ENCODE data around the gene GPR52. TPM values are rescaled to one million over a fixed set of nuclear protein-coding genes. Genes with fewer than 3 reads are reported as not detected.
A peak's percentile ranks its signal among the peaks of the same experiment; 100 is the strongest.
"Not testable (repeated sequence)": the region's sequence is repeated elsewhere in the genome, so short reads cannot be mapped to it uniquely, and the experiment has no call there.

Gene GPR52, protein sequence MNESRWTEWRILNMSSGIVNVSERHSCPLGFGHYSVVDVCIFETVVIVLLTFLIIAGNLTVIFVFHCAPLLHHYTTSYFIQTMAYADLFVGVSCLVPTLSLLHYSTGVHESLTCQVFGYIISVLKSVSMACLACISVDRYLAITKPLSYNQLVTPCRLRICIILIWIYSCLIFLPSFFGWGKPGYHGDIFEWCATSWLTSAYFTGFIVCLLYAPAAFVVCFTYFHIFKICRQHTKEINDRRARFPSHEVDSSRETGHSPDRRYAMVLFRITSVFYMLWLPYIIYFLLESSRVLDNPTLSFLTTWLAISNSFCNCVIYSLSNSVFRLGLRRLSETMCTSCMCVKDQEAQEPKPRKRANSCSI
- total RNA-seq = 0.19 TPM in 1 of 2 replicates, not detected in the other
- polyA plus RNA-seq (2012) = 0.09 TPM

DNA sequence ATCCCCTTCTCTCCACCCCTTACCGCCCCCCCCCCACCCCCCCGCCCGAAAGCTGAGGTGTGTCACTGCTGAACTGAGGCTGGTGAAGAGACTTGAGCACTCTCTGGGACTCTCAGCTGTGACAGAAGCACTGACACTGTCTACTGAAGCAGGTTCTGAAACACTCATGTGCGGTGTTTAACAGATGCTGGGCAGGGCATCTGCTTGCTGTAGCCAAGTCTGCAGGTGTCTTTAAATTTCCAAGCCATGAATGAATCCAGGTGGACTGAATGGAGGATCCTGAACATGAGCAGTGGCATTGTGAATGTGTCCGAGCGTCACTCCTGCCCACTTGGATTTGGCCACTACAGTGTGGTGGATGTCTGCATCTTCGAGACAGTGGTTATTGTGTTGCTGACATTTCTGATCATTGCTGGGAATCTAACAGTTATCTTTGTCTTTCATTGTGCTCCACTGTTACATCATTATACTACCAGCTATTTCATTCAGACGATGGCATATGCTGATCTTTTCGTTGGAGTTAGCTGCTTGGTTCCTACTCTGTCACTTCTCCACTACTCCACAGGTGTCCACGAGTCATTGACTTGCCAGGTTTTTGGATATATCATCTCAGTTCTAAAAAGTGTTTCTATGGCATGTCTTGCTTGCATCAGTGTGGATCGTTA, at the start of gene GPR52:
Gene GPR52 (plus strand): TSS at position 99 of the 665 bp plus-strand sequence. CDS start 148 bp downstream, at position 247.
- no peak for DNase-seq (ENCODE audit: low read depth)

DNA sequence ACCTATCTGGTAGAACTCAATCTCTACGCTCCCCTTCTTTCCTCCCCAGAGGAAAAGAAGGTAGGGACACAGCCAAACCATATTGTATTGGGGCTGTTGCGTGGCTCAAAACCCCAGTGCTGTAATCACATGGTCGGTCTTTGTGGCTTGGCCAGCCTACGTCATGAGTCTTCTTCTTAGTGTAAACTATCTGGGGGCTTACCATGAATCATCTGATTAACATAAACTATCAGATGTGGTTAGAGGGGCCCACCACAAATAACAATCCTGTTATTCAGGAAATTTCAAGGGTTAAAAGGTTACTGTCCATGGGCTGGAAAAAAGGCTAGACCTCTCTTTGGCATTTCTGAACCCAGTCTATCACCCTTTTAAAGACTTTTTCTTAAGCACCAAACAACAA, 49.5 kb upstream of the GPR52 start:
- no peak for DNase-seq (ENCODE audit: low read depth)

DNA sequence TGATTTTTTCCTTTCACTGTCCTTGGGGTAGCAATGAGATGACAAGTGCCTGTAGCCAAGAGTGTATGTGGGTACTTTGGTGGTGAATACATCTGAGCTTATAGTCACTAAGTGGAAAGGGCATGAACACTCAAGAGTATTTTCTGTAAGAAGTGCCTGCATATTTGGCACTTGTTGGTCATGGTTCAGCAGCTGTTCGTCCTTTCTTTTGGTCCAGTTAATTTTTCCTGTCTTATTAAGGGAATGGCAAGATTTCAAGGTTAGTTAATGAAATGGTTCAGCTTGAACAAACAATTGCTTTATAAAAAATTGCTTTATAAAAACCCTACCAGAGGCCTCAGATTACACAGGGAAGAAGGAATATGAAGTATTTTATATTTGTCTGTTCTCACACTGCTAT, 48.6 kb upstream of the GPR52 start:
- DNase-seq (ENCODE audit: low read depth) = peak; percentile 4

DNA sequence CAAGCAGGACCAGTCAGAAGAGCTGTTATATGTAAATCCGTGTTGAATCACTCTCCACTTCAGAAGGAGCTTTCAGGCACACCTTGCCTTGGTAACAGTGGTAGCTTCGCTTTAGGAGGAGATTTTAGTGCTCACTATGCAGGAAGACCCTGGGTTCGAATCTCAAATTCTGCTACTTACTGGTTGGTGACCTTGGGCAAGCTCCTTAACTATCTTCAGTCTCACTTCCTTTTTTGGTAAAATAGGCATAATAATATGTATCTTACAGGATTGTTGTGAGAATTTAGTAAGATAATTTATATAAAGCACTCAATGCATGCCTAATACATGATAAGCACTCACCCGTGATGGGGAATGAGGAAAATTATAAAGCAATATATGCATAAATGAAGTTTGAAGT, 46.7 kb upstream of the GPR52 start:
- no peak for DNase-seq (ENCODE audit: low read depth)

DNA sequence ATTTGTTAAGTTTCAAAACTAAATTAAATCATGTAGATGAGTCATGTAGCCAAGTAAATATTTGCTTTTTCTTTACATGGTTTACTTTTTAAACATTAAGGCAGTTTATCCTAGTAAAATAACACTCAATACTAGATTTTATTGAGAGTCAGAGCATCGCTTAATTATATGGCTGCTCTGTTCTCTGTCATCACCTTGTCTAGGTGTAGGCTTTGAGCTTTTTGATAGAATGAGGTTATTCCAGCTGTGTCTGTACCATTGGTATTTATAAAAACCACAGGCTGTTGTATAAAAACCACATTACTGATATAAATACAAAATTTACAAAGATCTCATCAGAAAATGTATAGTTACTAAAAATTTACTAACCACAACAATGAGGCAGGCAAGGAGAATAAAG, 42.5 kb upstream of the GPR52 start:
- no peak for DNase-seq (ENCODE audit: low read depth)

DNA sequence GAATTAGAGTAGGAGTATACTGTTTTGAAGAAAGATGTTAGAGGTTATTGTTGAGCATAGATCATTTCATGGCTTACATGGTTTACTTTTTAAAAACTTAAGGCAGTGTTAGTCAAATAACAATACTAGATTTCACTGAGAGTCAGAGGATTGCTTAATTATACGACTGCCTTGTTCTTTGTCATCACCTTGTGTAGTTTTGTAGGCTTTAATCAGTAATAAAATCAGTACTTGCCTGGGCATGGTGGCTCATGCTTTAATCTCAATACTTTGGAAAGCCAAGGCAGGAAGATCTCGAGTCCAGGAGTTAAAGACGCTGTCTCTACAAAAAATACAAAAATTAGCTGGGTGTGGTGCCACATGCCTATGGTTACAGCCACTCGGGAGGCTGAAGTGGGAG, 41.3 kb upstream of the GPR52 start:
- no peak for DNase-seq (ENCODE audit: low read depth)

DNA sequence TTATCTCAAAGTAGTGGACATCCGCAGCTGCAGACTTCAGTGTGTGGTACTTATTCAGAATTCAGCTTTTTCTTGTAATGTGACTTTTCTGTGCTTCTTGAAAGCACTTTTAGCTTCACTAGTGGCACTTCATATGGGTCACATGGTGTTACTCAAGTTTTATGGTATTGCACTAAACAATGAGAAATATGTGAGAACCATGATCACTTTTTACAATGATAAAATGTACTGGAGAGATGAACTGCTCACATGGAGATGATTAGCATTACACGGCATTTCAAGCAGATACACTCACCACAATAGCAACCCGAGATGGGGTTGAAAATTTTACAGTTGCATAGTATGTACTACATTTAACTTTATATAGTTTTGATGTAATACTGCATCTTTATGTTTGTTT, 40.1 kb upstream of the GPR52 start:
- no peak for DNase-seq (ENCODE audit: low read depth)

DNA sequence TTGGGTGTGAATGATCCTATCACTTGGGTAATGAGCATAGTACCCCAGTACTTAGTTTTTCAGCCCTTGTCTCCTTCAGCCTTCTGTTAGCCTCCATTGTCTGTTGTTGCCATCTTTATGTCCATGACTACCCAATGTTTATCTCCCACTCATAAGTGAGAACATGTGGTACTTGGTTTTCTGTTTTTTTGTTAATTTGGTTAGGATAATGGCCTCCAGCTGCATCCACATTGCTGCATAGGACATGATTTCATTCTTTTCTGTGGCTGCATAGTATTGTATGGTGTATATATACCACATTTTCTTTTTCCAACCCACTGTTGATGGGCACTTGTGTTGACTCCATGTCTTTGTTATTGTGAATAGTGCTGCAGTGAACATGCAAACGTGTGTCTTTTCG, 39.6 kb upstream of the GPR52 start:
- no peak for DNase-seq (ENCODE audit: low read depth)

DNA sequence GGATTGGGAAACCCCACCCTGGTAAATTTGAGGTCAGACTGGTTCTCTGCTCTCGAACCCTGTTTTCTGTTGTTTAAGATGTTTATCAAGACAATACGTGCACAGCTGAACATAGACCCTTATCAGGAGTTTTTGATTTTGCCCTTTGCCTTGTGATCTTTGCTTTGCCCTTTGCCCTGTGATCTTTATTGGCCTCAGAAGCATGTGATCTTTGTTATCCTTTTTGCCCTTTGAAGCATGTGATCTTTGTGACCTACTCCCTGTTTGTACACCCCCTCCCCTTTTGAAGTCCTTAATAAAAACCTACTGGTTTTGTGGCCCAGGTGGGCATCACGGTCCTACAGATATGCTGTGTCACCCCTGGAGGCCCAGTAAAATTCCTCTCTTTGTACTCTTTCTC, 38.0 kb upstream of the GPR52 start:
- not testable (repeated sequence) for DNase-seq (ENCODE audit: low read depth)

DNA sequence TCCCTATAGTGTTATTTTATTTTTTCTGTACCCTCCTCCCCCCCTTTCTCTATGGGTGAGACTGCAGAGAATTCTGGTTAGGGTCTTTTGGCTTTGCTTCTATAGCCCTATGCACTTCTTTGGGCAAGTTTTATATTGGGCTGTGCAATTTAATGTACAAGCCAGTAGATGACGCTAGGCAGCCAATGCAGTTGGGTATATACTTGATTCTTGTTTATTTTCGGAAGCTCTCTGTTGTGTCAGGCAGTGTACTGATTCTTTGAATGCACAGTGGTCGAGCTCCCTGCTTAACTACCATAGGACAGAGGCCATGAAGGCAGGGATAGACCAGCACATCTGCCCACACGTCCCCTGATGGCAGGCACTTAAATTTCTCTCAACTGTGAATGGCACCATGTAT, 34.1 kb upstream of the GPR52 start:
- DNase-seq (ENCODE audit: low read depth) = no peak

DNA sequence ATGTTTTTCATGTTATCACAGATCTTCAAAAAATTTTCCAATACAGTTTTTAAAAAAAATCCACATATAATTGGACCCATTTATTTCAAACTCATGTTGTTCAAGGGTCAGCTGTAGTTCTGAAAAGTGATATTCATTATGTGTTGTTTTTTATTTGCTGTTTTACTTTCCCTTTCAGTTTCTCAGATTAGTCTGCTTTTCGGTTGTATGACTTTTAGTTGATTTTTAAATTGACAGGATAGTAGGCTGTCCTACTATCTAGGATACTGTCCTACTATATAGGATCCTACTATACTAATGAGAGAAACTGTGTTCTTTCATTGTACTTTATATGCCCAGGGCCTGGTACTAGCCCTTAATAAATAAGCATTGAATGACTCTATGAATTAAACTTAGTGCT, 33.6 kb upstream of the GPR52 start:
- no peak for DNase-seq (ENCODE audit: low read depth)

DNA sequence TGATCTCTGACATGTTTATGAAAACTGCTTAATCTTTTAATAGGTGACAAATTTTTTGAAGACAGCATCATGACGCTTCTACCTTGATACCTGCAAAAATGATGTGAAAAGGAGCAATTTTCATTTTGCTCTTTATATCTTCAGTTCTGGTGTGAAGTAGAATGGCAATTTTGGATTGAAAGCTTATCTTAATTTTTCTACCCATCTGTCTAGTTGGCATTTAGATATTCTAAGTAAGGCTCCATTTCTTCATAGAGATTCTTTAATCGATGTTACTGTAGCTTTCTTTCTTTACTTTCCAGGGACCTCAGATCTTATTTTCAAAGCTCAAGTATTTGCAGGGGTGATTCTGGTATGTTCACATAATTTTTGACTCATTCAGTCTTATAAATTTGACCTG, 32.3 kb upstream of the GPR52 start:
- DNase-seq (ENCODE audit: low read depth) = no peak

DNA sequence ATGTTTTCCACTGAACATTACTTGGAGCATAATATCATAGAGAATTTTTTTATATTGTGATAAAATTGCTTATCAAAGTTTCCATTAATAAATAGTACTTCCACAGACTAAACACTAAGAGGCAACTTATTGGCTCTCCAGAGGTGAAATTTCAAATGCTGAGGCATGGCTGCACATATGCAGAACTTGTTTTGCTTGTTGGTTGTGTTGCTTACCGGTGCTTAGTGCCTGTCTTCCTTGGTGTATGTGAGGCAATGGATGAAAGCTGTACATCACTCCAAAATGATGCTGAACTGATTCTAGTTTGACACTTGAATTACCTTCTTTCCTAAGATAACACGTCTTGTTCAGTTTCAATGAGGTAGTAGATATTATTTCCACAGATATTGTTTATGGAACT, 29.8 kb upstream of the GPR52 start:
- DNase-seq (ENCODE audit: low read depth) = no peak

DNA sequence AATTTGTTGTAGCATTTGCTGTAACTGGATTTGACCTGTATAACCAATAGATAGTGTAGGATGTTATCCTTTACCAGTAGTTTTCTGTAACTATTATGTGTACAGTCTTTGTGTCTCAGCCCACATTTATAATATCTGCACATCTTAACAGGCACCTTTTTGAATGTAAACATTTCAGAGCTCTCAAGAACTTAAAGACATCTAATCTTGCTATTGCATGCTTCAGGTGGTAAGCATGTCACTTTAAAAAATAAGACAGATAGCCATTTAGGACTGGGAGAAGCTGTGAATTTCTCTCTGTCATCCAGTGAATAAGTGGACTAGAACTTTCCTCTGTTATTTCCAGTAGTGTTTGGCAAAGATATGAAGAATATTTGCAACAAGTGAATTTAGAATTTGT, 22.6 kb upstream of the GPR52 start:
- DNase-seq (ENCODE audit: low read depth) = no peak

DNA sequence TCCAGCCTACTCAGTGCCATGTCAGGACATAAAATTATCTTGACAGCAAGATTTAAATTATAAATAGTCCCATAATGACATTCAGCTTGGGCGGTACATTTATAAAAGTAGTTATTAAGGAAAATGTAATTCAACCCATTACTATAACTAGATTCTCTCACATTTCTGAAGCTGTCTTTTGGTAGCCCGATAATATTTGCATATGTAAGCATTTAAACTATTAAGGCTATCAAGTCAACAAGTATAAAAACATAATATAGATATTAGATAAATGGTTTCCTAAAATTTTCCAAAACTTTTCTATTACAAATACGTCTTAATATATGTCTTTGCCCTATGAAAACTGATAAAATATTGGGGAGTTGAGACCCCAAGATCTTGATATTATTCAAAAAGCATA, 21.6 kb upstream of the GPR52 start:
- no peak for DNase-seq (ENCODE audit: low read depth)

DNA sequence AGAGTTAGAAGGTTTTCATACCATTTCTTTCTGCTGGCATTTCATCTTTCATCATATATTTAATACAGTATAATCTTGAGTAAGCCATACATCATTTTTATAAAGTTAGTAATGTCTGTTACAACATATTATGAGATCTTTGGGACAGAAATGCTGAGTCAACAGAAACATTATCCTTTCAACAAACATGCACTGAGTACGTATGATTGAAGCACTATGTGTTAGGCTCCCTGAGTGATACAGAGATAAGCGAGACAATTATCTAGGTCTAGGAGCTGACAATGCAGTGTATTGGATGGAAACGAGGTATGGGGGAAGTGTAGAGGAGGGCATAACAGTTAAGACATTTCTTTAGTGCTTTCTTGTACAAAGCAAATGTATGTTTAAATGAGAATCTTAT, 19.7 kb upstream of the GPR52 start:
- DNase-seq (ENCODE audit: low read depth) = no peak

DNA sequence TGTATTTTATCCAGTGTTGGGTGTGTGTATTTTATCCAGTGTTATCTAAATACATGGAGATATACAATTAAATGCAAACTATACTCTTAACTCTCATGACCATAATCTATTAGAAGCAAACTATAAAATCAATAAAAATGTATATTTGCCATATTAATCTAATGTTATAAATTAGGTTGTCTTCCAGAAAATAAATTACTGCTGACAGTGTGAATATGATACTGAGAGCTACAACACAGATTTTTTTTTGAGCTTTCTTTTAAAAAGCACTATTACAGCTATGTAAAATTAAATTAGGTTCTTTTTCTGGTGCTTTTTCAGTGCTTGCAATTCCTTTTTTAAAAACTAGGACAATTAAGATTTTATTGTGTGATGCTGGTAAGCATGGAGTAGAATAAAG, 19.0 kb upstream of the GPR52 start:
- DNase-seq (ENCODE audit: low read depth) = no peak

DNA sequence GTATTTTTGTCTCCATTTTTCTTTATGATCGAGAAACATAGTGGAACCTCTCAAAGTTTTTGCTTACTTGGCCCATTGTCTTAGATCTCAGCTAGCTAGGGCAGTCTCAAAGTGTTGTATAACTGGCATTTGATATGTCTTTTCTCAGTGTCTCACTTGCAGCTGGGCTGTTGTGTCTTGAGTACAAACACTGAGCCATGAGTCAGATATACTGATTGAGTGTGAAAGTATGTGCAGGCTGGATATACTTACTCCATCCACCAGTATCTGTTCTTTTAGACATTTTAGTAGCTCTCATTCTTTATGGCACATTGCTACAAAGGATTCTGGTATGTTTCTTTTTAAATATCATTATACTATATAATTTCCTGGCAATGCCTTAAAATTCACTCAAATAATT, 14.3 kb upstream of the GPR52 start:
- peak; percentile 22 for DNase-seq (ENCODE audit: low read depth)

DNA sequence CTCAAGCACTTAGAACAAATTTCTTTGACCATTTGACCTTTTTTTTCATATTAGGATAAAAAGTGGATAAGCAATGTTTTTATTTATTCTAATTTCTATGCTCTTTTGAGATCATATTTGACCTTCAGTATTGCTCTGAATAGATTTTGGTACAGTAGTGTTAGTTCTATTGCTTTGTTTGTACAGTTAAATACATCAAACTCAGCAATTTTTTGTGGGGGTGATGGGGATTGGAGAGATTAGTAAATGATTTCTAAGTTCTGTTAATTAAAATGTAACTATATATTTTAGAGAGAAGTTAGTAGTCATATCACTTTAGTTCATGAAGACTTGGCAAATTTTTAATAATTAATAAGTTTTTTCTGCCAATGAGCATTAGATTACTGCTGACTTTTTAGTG, 2.4 kb upstream of the GPR52 start:
- DNase-seq (ENCODE audit: low read depth) = no peak

DNA sequence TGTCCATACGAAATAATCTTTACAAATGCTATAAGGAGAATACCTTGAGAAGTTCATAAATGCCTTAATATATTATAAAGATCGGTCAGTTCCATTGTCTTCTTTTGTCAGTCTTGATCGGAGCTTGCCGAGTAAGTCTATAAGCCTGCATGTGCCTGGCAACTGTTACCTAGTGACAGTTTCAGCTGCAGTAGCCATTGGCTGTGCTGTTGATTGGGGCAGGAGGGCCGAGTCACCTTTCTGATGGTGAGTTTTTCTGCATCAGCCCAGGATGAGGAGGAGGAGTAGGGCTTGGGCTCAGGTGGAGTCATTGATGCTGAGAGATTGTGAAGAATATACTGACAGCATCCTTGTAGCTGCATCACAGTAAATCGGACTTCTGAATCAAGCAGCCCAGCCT, 1.9 kb upstream of the GPR52 start:
- DNase-seq (ENCODE audit: low read depth) = no peak

DNA sequence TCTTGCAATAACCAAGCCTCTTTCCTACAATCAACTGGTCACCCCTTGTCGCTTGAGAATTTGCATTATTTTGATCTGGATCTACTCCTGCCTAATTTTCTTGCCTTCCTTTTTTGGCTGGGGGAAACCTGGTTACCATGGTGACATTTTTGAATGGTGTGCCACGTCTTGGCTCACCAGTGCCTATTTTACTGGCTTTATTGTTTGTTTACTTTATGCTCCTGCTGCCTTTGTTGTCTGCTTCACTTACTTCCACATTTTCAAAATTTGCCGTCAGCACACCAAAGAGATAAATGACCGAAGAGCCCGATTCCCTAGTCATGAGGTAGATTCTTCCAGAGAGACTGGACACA, 743 bp downstream of the GPR52 start:
- no peak for DNase-seq (ENCODE audit: low read depth)

DNA sequence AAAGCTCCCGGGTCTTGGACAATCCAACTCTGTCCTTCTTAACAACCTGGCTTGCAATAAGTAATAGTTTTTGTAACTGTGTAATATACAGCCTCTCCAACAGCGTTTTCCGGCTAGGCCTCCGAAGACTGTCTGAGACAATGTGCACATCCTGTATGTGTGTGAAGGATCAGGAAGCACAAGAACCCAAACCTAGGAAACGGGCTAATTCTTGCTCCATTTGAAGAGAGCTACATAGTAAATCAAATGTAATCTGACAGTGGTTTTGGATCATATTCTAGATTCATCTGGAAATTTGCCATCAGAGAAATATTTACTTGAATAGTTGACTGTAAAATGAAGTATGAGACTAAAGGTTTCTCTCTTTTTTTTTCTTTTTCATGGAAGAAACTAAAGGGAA, 1.2 kb downstream of the GPR52 start:
- no peak for DNase-seq (ENCODE audit: low read depth)

DNA sequence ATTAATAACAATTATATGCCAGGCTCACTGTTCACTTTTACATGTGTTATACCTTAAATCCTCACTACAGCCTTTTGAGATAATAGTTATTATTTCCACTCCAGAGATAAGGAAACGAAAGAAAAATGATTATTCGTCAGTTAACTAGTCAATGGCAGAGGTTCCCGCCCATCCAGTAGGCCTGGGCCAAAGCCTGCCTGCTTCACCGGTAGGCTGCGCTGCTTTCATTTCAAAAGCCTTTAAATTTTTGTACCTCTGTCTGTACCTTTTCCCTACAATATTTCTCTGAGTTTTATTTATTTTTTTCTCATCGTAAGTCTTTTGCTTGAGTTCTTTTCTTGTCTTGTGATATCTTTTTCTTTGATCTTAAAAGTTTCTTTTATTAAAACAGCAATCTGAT, 3.6 kb downstream of the GPR52 start:
- no peak for DNase-seq (ENCODE audit: low read depth)
